HG03097 (cell line): Measurements from ENCODE around the gene EFCAB13.

ENCODE experiments used
- ATAC-seq: cut with Tn5 transposase; IDR thresholded peaks from one replicate; pipeline ENCODE4 v1.9.1; 2021; ENCODE audit not compliant: unreplicated experiment, low FRiP score

Gene EFCAB13

GRCh38 chr17:47323382-47324223, at the start of gene EFCAB13:
EFCAB13 (plus strand) TSS chr17:47323955; CDS start chr17:47328354, 4,399 bp downstream.
- ATAC-seq, result peak; percentile 82

GRCh38 chr17:47274319-47275069, 49.3 kb upstream of the EFCAB13 start:
- no peak for ATAC-seq

- no peak for ATAC-seq
These were observed 48.3 kb upstream of the EFCAB13 start for GRCh38 chr17:47275245-47275984.

GRCh38 chr17:47276444-47276843, 47.3 kb upstream of the EFCAB13 start:
- ATAC-seq, result no peak

- no peak for ATAC-seq
These were observed 46.9 kb upstream of the EFCAB13 start for GRCh38 chr17:47276868-47277267.

- no peak for ATAC-seq
These were observed 45.8 kb upstream of the EFCAB13 start for GRCh38 chr17:47277921-47278320.

GRCh38 chr17:47278561-47278960, 45.2 kb upstream of the EFCAB13 start:
- peak; percentile 5 for ATAC-seq

GRCh38 chr17:47279062-47279801, 44.5 kb upstream of the EFCAB13 start:
- peak; percentile 63 for ATAC-seq

- ATAC-seq, result no peak
These were observed 43.5 kb upstream of the EFCAB13 start for GRCh38 chr17:47280072-47280811.

- ATAC-seq, result no peak
These were observed 42.5 kb upstream of the EFCAB13 start for GRCh38 chr17:47281216-47281615.

- ATAC-seq, result no peak
These were observed 38.8 kb upstream of the EFCAB13 start for GRCh38 chr17:47285003-47285402.

- ATAC-seq, result peak; percentile 66
These were observed 37.4 kb upstream of the EFCAB13 start for GRCh38 chr17:47286198-47286914.

- ATAC-seq, result no peak
These were observed 36.7 kb upstream of the EFCAB13 start for GRCh38 chr17:47287068-47287467.

GRCh38 chr17:47287639-47288038, 36.1 kb upstream of the EFCAB13 start:
- ATAC-seq, result no peak

GRCh38 chr17:47288531-47289116, 35.1 kb upstream of the EFCAB13 start:
- ATAC-seq, result no peak

- ATAC-seq, result no peak
These were observed 34.5 kb upstream of the EFCAB13 start for GRCh38 chr17:47289302-47289701.

- ATAC-seq, result no peak
These were observed 32.9 kb upstream of the EFCAB13 start for GRCh38 chr17:47290870-47291241.

GRCh38 chr17:47291242-47291873, 32.4 kb upstream of the EFCAB13 start:
- no peak for ATAC-seq
